ENCODE data around the gene LRRN2. TPM values are rescaled to one million over a fixed set of nuclear protein-coding genes. Genes with fewer than 3 reads are reported as not detected.

The LRRN2 gene
- total RNA-seq, 1 donor, result under 0.01 TPM

DNA sequence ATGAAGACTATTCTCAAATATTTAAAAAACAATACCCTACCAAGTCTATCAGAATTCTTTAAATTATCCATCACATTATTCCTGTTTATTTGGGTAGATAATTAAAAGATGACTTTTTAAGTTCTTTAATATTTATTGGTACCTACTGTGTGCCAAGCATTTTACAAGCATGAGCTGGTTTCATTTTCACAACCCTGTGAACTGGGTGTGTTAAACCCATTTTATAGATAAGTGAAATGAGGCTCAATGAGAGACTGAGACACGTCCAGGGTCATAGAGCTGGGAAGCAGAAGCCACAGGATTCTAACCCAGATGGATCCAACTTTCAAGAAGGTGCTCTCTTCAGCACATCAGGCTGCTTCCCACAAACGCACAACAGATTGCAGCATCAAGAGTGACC lies 12.3 kb downstream of the LRRN2 start:
- TF ChIP-seq, protein P1, sequence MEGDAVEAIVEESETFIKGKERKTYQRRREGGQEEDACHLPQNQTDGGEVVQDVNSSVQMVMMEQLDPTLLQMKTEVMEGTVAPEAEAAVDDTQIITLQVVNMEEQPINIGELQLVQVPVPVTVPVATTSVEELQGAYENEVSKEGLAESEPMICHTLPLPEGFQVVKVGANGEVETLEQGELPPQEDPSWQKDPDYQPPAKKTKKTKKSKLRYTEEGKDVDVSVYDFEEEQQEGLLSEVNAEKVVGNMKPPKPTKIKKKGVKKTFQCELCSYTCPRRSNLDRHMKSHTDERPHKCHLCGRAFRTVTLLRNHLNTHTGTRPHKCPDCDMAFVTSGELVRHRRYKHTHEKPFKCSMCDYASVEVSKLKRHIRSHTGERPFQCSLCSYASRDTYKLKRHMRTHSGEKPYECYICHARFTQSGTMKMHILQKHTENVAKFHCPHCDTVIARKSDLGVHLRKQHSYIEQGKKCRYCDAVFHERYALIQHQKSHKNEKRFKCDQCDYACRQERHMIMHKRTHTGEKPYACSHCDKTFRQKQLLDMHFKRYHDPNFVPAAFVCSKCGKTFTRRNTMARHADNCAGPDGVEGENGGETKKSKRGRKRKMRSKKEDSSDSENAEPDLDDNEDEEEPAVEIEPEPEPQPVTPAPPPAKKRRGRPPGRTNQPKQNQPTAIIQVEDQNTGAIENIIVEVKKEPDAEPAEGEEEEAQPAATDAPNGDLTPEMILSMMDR (IDR thresholded peaks at IDR 0.05; ENCODE audit: insufficient read depth, low read depth, low read length), result no peak
- no peak for DNase-seq (ENCODE audit: low read depth)
- no peak overlapping the region for H3K4me3 ChIP-seq (ENCODE audit: low read depth, low read length)

DNA sequence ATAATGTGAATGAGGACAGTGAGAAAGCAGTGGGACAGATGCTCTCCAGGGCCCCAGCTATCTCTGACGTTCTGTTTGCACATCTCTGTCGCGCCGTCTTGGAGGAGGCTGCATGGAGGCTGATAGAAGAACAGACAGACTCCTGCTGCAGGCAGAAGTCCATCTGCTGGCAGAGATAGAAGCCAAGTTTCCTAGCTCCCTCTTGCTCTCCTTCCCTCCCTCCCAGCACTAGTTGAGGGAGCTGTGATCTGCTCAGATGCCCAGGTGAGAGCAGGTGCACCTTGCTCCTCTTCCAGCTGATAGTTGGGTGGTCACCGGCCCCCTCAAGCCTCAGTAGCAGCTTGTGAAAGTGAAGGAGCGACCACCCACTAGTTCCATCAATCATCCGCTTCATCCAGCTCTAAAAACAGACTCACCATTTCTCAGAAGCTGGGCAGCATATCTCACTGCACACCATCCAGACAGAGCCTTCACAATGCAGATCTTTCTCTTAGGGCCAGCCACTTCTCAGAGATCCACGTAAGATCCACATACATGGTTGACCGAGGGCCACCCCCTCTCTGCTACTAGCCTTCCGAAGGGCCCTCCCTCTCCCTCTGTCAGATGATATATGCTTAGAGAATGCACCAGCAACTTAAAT lies 12.9 kb downstream of the LRRN2 start:
- no peak overlapping the region for H3K4me3 ChIP-seq (ENCODE audit: low read depth, low read length)
- no peak for DNase-seq (ENCODE audit: low read depth)
- TF ChIP-seq, protein P1 (IDR thresholded peaks at IDR 0.05; ENCODE audit: insufficient read depth, low read depth, low read length), result no peak

DNA sequence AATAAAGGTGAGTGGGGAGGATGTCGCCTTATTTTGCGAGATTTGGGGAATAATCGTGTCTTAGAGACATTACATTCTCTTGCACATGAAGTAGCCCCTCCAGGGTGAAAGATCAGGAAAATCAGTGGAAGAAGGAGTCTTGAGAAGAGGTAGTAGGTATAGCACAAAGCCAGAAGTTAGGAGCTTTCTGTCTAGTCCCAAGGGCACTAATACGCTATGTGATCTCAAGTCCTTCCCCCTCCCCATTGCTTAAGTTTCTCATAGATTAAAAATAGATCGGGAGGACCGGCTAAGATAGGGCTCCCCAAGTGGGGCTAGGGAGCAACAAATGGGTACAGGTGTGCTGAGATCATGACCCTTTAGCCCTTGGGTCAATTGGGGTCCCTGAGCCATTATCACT lies 13.5 kb downstream of the LRRN2 start:
- TF ChIP-seq, protein P1 (IDR thresholded peaks at IDR 0.05; ENCODE audit: insufficient read depth, low read depth, low read length), result no peak
- no peak for DNase-seq (ENCODE audit: low read depth)
- no peak overlapping the region for H3K4me3 ChIP-seq (ENCODE audit: low read depth, low read length)

DNA sequence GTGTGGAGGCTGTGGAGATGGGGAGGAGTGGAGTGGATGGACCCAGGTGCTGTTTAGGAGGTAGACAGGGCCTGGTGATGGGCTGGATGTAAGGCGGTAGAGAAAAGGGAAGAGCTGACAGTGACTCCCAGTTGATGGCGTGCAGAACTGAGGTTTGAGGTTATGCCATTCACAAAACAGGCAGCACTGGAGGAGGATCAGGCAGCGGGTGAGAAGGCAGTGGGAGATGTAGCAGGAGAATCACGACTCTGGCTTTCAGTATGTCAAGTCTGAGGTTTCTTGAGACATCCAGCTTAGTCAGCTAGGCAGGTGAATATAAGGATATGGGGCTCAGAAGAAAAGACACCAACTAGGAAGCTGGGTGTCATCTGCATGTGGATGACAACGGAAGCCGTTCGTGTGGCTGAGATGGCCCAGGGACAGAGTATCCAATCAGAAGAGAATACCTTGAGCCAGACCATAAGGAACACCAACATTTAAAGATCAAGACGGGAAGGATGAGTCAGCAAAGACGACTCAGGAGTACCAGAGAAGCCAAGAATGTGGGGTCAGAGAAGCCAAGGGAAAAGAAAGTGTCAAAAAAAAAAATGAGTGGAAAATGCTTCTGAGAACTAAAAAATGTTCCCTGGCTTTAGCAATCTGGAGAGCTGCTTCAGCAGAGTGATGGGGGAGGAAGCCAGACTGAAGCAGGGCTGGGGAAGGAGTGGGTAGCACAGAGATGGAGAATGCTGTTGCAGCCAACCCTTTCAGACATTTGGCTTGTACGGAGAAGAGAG lies 15.2 kb downstream of the LRRN2 start:
- TF ChIP-seq, protein P1 (IDR thresholded peaks at IDR 0.05; ENCODE audit: insufficient read depth, low read depth, low read length), result no peak
- peak; percentile 65 for DNase-seq (ENCODE audit: low read depth)

DNA sequence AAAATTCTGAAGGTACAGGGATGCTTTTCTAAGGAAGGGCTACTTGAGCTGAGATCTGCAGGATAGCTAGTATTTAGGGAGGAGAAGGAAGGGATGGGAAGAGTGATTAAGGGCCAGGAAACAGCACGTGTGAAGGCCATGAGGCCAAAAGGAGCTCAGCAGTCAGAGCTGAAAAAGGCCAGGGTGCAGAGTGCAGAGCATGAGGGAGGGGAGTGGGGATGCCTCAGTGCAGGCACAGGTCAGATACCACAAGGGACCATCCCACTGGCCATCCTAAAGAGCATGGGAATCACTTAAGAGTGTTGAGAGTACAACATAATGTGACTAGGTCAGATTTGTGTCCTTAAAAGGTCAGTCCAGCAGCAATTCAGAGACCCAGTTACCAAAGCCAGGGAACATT lies 16.0 kb downstream of the LRRN2 start:
- DNase-seq (ENCODE audit: low read depth), result no peak
- H3K4me3 ChIP-seq (ENCODE audit: low read depth, low read length), result no peak overlapping the region
- TF ChIP-seq, protein P1 (IDR thresholded peaks at IDR 0.05; ENCODE audit: insufficient read depth, low read depth, low read length), result no peak

More for the DNA sequence above, 15.2 kb downstream of the LRRN2 start:
- H3K4me3 ChIP-seq (ENCODE audit: low read depth, low read length), result no peak overlapping the region

DNA sequence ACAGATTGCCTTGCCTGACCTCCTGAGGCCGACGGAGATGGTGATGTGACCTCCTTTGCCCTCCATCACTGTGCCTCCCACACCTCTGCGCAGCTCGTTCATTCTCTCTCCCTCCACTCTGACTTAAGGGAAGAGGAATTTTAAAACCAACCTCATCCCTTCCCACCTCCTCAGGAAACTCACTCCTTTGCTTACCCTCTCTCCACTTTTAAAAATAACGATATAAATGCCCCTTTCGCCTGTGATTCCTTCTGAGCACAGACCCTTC lies 21.2 kb downstream of the LRRN2 start:
- no peak for DNase-seq (ENCODE audit: low read depth)
- TF ChIP-seq, protein P1 (IDR thresholded peaks at IDR 0.05; ENCODE audit: insufficient read depth, low read depth, low read length), result no peak
- H3K4me3 ChIP-seq (ENCODE audit: low read depth, low read length), result no peak overlapping the region
